K562 (cell line): ENCODE measurements around the gene AGAP3. TPM values are rescaled to one million over a fixed set of nuclear protein-coding genes. Genes with fewer than 3 reads are reported as not detected.

Experiments
- ATF1 ChIP-seq, 2 experiments: fragments of 450-650 bp in 1 of 2; IDR thresholded peaks; 2 replicates each; pipeline ENCODE4 v1.6.1; 2016; ENCODE audit warnings: missing compliant biosample characterization in 1 of 2, missing genetic modification characterization in 1 of 2
- COPS2 ChIP-seq: fragments of 450-650 bp; conservative IDR thresholded peaks from 2 replicates; pipeline ENCODE4 v1.6.1; 2016; ENCODE audit warnings: mild to moderate bottlenecking, moderate library complexity
- PRMT5 ChIP-seq: sonication (generic); formaldehyde crosslinking; IDR thresholded peaks from 2 replicates; pipeline ENCODE4 v1.5.0; 2020; ENCODE audit warnings: missing genetic modification reagents
- RBM17 ChIP-seq: fragments of 200-400 bp; formaldehyde crosslinking; IDR thresholded peaks from 2 replicates; pipeline ENCODE4 v1.6.1; 2017; ENCODE audit warnings: low read depth, mild to moderate bottlenecking, low read length, borderline replicate concordance
- RFX7 ChIP-seq: fragments of 250-450 bp; sonication (Bioruptor Pico); IDR thresholded peaks from 2 replicates; pipeline ENCODE4 v1.5.1; 2021; ENCODE audit warnings: mild to moderate bottlenecking
- SMARCC2 ChIP-seq: fragments of 450-650 bp; IDR thresholded peaks from 2 replicates; pipeline ENCODE4 v1.6.1; 2017; ENCODE audit warnings: antibody characterized with exemption, moderate library complexity, mild to moderate bottlenecking, low read depth
- SUPT5H ChIP-seq: fragments of 450-650 bp; IDR thresholded peaks from 2 replicates; pipeline ENCODE4 v1.6.1; 2016
- ZNF133 ChIP-seq: fragments of 250-450 bp; sonication (Bioruptor Pico); IDR thresholded peaks from 2 replicates; pipeline ENCODE4 v1.4.0; 2020; ENCODE audit warnings: mild to moderate bottlenecking
- ZNF561 ChIP-seq: fragments of 450-650 bp; formaldehyde crosslinking; conservative IDR thresholded peaks from 2 replicates; pipeline ENCODE4 v1.4.0; 2020; ENCODE audit warnings: mild to moderate bottlenecking, moderate library complexity
- ZNF717 ChIP-seq: fragments of 250-450 bp; sonication (Bioruptor Pico); IDR thresholded peaks from 2 replicates; pipeline ENCODE4 v1.5.0; 2021
- ZNF780A ChIP-seq: fragments of 250-450 bp; sonication (Bioruptor Pico); IDR thresholded peaks from 2 replicates; pipeline ENCODE4 v1.5.0; 2021; ENCODE audit warnings: mild to moderate bottlenecking
- polyA plus RNA-seq, 8 experiments: library from polyadenylated mRNA; depleted of rRNA in 4 of 8; stranded (reverse) in 5 of 8; unstranded in 3 of 8; fragments of >200 nt; fragmentation: Nextera tagmentation in 2 of 8; fragmentation: Illumina TruSeq in 1 of 8; extraction: Ambion mirVana in 2 of 8; extraction: Trizol in 1 of 8; gene quantifications; 2 replicates each; pipeline versions ENCODE4 v1.2.1 to v1.2.3, GENCODE V29; 2011 to 2014; ENCODE audit warnings: inconsistent platforms in 1 of 8, missing spikeins in 1 of 8
- total RNA-seq, 7 experiments: library from RNA; depleted of rRNA in 6 of 7; stranded (reverse); fragments of >200 nt in 6 of 7; fragmentation: Illumina TruSeq in 2 of 7; extraction: Trizol in 2 of 7; gene quantifications; 2 replicates each; pipeline versions ENCODE4 v1.2.1 to v1.2.3, GENCODE V29; 2011 to 2021; ENCODE audit warnings: low replicate concordance in 1 of 7
- TF ChIP-seq, protein P1 (sequence below): fragments of 250-450 bp; sonication (Bioruptor Pico); IDR thresholded peaks from 2 replicates; pipeline ENCODE4 v1.4.0; 2020; ENCODE audit warnings: mild to moderate bottlenecking, moderate library complexity
- TF ChIP-seq, protein P2 (sequence below): fragments of 250-450 bp; sonication (Bioruptor Pico); IDR thresholded peaks from 2 replicates; pipeline ENCODE4 v1.4.0; 2020; ENCODE audit warnings: mild to moderate bottlenecking
- TF ChIP-seq, protein P3 (sequence below): fragments of 250-450 bp; sonication (Bioruptor Pico); IDR thresholded peaks from 2 replicates; pipeline ENCODE4 v1.4.0; 2020; ENCODE audit warnings: borderline replicate concordance
- TF ChIP-seq, protein P4 (sequence below): sonication (generic); formaldehyde crosslinking; IDR thresholded peaks from 2 replicates; pipeline ENCODE4 v1.8.0; 2023; ENCODE audit warnings: missing genetic modification reagents, mild to moderate bottlenecking, borderline replicate concordance

AGAP3 gene
- total and polyA plus RNA-seq, 9 of the 15 experiments (the other 6 are each of a cell fraction or from before 2014, with no cell fraction given): 3.4 to 208 (median 62.2) TPM

DNA sequence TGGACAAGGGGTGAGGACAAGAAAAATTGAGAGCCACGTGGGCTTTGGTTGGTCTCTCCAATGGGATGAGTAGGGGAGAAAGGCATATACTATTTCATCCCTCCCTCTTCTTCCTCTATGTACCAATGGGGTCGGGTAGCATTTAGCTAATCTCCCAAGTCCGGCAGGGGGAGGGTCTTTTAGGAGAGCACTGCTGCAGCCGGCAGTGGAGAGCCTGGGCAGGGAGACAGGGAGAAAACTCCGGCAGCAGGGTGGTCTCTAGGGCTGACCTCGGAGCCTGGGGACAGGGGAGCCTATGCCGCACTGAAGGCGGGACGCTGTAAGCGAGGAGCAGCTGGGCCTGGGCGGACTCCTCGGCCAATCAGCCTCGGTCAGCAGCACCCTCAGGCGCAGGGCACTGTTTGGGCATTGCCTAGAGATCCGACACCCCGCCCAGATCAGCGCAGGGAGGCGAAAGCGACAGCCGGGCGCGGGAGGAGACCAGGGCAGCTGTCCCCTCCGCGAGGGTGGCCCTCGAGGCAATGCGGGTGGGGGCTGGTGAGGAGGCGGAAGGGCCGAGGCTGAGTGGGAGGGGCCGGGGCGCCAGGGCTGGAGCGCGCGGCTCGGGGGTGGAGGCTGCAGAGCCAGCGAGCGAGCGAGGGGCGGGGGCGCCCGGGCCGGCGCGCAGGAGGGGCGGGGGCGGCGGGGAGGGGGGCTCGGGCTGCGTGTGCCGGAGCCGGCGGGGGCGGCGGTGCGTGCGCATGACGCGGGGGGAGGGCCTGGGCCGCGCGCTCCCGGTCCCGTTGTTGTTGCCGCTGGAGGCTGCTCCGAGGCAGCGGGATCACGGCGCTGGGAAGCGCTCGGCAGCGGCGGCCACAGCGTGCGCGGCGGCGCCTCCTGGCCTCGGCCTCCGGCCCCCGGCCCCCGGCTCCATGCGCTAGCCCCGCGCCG, at the start of gene AGAP3 (continued):
- TF ChIP-seq, protein P1, sequence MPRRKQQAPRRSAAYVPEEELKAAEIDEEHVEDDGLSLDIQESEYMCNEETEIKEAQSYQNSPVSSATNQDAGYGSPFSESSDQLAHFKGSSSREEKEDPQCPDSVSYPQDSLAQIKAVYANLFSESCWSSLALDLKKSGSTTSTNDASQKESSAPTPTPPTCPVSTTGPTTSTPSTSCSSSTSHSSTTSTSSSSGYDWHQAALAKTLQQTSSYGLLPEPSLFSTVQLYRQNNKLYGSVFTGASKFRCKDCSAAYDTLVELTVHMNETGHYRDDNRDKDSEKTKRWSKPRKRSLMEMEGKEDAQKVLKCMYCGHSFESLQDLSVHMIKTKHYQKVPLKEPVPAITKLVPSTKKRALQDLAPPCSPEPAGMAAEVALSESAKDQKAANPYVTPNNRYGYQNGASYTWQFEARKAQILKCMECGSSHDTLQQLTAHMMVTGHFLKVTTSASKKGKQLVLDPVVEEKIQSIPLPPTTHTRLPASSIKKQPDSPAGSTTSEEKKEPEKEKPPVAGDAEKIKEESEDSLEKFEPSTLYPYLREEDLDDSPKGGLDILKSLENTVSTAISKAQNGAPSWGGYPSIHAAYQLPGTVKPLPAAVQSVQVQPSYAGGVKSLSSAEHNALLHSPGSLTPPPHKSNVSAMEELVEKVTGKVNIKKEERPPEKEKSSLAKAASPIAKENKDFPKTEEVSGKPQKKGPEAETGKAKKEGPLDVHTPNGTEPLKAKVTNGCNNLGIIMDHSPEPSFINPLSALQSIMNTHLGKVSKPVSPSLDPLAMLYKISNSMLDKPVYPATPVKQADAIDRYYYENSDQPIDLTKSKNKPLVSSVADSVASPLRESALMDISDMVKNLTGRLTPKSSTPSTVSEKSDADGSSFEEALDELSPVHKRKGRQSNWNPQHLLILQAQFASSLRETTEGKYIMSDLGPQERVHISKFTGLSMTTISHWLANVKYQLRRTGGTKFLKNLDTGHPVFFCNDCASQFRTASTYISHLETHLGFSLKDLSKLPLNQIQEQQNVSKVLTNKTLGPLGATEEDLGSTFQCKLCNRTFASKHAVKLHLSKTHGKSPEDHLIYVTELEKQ: no peak
- no peak for TF ChIP-seq COPS2
- TF ChIP-seq PRMT5 (CRISPR knock-in tag): no peak
- no peak for TF ChIP-seq RBM17
- no peak for TF ChIP-seq ZNF780A (CRISPR knock-in tag)
- TF ChIP-seq, protein P2, sequence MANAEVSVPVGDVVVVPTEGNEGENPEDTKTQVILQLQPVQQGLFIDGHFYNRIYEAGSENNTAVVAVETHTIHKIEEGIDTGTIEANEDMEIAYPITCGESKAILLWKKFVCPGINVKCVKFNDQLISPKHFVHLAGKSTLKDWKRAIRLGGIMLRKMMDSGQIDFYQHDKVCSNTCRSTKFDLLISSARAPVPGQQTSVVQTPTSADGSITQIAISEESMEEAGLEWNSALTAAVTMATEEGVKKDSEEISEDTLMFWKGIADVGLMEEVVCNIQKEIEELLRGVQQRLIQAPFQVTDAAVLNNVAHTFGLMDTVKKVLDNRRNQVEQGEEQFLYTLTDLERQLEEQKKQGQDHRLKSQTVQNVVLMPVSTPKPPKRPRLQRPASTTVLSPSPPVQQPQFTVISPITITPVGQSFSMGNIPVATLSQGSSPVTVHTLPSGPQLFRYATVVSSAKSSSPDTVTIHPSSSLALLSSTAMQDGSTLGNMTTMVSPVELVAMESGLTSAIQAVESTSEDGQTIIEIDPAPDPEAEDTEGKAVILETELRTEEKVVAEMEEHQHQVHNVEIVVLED (CRISPR knock-in tag): peak; percentile 79
- no peak for TF ChIP-seq SMARCC2
- TF ChIP-seq RFX7 (CRISPR knock-in tag): no peak
- TF ChIP-seq SUPT5H: peak; percentile 96
- TF ChIP-seq ZNF133 (CRISPR knock-in tag): no peak
- TF ChIP-seq, protein P3, sequence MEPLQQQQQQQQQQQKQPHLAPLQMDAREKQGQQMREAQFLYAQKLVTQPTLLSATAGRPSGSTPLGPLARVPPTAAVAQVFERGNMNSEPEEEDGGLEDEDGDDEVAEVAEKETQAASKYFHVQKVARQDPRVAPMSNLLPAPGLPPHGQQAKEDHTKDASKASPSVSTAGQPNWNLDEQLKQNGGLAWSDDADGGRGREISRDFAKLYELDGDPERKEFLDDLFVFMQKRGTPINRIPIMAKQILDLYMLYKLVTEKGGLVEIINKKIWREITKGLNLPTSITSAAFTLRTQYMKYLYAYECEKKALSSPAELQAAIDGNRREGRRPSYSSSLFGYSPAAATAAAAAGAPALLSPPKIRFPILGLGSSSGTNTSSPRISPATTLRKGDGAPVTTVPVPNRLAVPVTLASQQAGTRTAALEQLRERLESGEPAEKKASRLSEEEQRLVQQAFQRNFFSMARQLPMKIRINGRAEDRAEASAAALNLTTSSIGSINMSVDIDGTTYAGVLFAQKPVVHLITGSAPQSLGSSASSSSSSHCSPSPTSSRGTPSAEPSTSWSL (CRISPR knock-in tag): peak; percentile 88; the same call in 1 of the 2 replicates
- TF ChIP-seq ATF1 (CRISPR knock-in tag; IDR thresholded peaks at IDR 0.05): no peak
- peak; percentile 56; the same call in 1 of the 2 replicates for TF ChIP-seq ATF1 (tag; IDR thresholded peaks at IDR 0.05)
- TF ChIP-seq, protein P4, sequence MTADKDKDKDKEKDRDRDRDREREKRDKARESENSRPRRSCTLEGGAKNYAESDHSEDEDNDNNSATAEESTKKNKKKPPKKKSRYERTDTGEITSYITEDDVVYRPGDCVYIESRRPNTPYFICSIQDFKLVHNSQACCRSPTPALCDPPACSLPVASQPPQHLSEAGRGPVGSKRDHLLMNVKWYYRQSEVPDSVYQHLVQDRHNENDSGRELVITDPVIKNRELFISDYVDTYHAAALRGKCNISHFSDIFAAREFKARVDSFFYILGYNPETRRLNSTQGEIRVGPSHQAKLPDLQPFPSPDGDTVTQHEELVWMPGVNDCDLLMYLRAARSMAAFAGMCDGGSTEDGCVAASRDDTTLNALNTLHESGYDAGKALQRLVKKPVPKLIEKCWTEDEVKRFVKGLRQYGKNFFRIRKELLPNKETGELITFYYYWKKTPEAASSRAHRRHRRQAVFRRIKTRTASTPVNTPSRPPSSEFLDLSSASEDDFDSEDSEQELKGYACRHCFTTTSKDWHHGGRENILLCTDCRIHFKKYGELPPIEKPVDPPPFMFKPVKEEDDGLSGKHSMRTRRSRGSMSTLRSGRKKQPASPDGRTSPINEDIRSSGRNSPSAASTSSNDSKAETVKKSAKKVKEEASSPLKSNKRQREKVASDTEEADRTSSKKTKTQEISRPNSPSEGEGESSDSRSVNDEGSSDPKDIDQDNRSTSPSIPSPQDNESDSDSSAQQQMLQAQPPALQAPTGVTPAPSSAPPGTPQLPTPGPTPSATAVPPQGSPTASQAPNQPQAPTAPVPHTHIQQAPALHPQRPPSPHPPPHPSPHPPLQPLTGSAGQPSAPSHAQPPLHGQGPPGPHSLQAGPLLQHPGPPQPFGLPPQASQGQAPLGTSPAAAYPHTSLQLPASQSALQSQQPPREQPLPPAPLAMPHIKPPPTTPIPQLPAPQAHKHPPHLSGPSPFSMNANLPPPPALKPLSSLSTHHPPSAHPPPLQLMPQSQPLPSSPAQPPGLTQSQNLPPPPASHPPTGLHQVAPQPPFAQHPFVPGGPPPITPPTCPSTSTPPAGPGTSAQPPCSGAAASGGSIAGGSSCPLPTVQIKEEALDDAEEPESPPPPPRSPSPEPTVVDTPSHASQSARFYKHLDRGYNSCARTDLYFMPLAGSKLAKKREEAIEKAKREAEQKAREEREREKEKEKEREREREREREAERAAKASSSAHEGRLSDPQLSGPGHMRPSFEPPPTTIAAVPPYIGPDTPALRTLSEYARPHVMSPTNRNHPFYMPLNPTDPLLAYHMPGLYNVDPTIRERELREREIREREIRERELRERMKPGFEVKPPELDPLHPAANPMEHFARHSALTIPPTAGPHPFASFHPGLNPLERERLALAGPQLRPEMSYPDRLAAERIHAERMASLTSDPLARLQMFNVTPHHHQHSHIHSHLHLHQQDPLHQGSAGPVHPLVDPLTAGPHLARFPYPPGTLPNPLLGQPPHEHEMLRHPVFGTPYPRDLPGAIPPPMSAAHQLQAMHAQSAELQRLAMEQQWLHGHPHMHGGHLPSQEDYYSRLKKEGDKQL (CRISPR knock-in tag): no peak
- no peak for TF ChIP-seq ZNF561
- TF ChIP-seq ZNF717: no peak
